GM10266 (cell line): ENCODE data around the gene PIEZO1.

Experiments used
- DNase-seq: peaks from one replicate; pipeline ENCODE4 v3.0.0; 2012; ENCODE audit errors: extremely low spot score
- TF ChIP-seq, protein P1 (sequence below): IDR thresholded peaks from 2 replicates; pipeline ENCODE4 v1.5.1; 2012; ENCODE audit warnings: mild to moderate bottlenecking, low read depth; ENCODE audit not compliant: control insufficient read depth, insufficient read depth; ENCODE audit errors: missing control alignments

PIEZO1 gene

DNA sequence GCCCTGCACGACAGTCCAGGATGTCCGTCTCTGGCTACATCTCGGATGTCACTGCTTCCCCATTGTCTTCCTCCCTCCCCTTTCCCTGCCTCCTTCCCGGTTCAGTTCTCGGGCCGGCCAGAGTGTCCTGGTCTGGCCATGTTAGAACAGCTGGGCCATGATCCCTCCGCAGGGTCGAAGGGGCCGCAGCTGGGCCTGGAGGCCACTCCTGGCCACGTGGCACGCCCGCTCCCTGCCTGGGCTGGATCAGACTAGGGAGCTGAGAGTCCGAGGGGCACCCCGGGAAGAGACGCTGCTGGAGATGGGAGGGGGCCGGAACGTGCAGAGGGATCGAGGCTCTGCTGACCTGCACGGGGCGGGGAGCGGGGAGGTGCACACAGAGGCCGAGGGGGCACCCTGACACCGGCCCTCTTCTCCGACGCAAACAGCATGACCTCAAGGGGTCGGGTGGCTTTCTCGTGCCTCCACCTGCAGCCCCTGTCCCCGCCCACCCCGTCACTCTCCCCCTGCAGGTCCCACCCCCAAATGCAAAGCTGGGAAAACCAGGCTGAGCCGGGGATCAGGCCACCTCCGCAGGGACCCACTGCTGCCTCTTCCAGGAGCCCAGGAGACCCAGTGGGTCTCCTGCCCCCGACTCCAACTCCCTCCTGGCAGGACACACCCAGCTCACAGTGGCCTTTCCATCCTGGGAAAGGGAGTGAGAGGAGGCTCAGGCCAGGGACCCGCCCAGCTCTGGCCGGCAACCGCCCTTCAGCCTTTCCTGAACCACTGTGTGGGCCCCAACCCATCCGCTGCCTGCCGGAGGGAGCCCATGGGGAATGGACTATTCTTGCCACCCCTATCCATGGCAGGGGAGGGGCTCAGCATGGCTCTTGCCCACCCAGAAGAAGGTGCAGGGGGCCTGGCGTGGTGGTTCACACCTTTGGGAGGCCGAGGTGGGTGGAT lies 40.2 kb downstream of the PIEZO1 start:
- TF ChIP-seq, protein P1, sequence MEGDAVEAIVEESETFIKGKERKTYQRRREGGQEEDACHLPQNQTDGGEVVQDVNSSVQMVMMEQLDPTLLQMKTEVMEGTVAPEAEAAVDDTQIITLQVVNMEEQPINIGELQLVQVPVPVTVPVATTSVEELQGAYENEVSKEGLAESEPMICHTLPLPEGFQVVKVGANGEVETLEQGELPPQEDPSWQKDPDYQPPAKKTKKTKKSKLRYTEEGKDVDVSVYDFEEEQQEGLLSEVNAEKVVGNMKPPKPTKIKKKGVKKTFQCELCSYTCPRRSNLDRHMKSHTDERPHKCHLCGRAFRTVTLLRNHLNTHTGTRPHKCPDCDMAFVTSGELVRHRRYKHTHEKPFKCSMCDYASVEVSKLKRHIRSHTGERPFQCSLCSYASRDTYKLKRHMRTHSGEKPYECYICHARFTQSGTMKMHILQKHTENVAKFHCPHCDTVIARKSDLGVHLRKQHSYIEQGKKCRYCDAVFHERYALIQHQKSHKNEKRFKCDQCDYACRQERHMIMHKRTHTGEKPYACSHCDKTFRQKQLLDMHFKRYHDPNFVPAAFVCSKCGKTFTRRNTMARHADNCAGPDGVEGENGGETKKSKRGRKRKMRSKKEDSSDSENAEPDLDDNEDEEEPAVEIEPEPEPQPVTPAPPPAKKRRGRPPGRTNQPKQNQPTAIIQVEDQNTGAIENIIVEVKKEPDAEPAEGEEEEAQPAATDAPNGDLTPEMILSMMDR: no peak
- no peak for DNase-seq

DNA sequence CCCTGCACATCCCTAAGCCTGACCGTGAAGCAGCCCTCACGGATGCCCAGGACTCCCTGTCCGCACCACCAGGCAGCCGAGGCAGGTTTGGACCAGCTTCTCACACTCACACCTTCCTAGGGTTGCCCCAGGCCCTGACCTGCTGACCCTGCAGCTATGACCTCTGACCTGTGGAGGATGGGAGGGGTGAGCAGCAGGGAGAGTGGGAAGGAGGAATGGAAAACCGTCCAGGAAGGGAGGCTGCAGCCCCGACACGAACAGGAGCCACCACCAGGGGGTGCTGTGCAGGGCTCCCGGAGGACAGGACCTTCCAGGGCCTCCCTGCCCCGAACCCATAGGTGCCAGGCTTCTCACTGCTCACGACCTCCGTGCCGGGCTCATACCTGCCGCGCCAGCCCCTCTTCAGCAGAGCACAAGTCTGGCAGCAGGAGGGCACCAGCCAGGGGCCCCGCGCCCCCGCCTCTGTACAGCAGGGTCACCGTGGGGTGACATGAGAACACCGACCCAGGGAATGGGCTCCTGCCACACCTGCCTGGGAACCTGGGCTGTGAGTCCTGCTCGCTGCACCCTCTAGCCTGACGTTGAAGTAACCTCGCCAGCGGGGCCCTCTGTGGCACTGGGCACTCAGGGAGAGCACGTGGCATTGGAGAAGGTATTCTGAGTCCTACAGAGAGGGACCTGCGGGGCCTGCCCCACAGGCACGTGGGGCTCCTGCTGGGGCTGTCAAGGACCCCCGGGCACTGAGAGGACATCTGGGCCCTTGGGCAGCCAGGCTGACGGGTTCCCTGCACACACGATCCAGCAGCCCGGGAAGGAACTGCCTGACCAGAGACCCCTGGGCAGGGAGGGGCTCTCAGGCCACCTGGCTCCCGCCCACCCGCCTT lies 41.1 kb downstream of the PIEZO1 start:
- peak; percentile 85 for DNase-seq
- TF ChIP-seq, protein P1: peak; percentile 66

DNA sequence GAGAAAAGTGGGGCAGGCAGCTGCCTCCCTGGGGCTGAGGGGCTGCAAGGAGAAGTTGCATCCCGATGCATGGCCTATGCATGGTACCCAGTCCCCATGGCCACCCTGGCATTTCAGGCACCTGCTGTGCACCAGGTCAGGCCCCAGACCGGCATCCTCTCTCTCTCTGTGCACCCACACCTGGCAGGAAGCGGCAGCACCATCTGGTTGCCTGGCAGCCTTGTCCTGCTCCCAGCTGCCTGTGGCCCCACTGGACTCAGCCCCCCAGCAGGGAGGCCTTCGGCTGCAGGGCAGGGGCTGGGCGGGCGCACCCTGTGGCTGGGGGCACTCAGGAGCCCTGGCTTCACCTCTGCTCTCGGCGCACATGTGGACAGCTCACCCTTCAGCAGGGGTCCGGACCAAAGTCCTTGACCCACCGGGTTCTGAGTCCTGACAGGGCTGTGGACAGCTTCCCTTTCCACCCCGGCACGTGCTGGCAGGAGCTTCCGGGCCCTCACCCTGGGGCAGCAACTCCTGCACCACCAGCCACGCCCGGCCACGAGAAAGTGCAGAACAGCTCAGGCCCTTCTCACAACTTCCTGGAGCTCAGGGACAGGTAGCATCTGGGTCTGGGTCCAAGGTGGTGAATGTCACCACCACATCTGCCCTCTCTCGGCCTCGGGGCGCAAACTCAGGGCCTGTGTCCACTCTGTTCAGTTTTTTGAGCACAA lies 42.0 kb downstream of the PIEZO1 start:
- TF ChIP-seq, protein P1: no peak
- DNase-seq: no peak

DNA sequence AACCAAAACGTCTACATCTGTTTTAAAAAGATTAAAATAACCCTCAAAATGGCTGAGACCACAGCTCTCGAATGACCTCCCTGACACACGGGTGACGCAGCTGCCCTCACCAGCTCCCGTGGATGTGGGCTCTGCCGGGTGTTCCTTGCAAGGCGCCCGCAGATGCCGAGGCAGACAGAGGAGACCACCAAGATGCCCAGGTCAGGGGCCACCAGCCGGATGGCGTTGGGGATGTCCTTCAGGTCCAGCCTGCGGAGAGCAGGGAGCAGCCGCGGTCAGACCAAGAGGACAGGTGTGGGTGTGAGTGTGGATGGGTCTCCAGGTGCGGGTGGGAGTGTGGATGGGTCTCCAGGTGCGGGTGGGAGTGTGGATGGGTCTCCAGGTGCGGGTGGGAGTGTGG lies 43.7 kb downstream of the PIEZO1 start:
- TF ChIP-seq, protein P1: no peak
- DNase-seq: no peak

DNA sequence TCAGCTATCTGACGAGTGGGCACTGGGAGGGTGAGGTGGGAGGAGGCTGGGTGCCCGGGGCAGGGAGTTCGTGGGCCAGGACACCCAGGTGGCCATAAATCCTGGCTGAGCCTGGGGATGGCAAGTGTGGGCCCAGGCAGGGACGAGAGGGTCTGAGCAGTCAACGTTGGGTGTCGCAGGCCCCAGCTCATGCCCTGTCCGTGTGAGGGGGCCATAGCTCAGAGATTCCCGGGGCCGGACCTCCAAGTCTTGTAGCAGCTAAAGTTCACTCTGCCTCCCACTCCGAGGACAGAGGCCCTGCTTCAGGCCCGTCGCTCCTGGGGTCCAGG lies 44.3 kb downstream of the PIEZO1 start:
- no peak for DNase-seq
- TF ChIP-seq, protein P1: no peak

DNA sequence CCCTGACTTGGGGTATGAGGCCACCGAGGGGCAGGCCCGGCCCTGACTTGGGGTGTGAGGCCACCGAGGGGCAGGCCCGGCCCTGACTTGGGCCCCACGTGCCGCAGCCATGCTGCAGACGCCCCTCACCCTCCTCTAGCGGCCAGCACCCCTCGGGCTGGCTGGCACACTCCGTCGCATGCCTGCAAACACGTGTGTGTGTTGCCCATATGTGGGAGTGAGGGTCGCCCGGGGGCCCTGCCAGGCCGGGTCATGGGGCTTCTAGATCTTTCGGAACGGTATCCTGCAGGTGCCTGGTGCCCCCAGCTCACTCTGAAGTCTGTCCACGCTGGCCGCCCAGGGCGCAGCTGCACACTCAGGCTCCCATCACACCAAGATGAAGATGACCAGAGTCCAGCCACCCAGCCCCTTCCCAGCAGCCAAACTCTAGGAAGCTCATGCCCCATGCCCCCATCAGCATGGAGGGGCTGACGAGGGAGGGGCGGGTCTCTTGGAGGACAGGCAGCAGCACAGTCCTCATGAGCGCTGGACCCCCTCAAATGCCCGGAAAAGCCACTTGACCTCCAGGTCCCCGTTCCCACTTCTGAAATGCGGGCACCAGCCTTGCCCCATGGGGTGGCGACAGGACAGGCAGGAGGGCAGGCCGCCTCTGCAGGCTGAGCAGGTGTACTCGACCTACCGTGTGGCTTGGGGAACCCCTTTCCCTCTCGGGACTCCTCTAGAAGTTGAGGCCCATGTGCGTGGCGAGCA lies 44.9 kb downstream of the PIEZO1 start:
- DNase-seq: no peak

More for the DNA sequence above, 44.9 kb downstream of the PIEZO1 start:
- TF ChIP-seq, protein P1: no peak
